Hepatocyte (in vitro differentiated cells): ENCODE measurements around the gene COL5A2. TPM values are rescaled to one million over a fixed set of nuclear protein-coding genes. Genes with fewer than 3 reads are reported as not detected.

Source experiments
- DNase-seq: peaks from one replicate; pipeline ENCODE4 v3.0.0-alpha.2; 2016; ENCODE audit warnings: low spot score
- H2AFZ ChIP-seq: fragments of 200-600 bp; sonication (generic); 2 replicates; pipeline ENCODE4 v1.6.0; 2016; ENCODE audit warnings: antibody characterized with exemption, mild to moderate bottlenecking
- H3K27ac ChIP-seq: fragments of 200-600 bp; sonication (generic); 2 replicates; pipeline ENCODE4 v1.5.1; 2016; ENCODE audit warnings: mild to moderate bottlenecking
- H3K27me3 ChIP-seq: fragments of 200-600 bp; sonication (generic); 2 replicates; pipeline ENCODE4 v1.6.1; 2016
- H3K36me3 ChIP-seq: fragments of 200-600 bp; sonication (generic); replicated peaks from 2 replicates; pipeline ENCODE4 v1.5.1; 2016; ENCODE audit warnings: low read depth; ENCODE audit not compliant: insufficient read depth
- H3K4me1 ChIP-seq: fragments of 200-600 bp; sonication (generic); 2 replicates; pipeline ENCODE4 v1.5.1; 2016; ENCODE audit warnings: mild to moderate bottlenecking, moderate library complexity; ENCODE audit not compliant: insufficient read depth
- H3K4me2 ChIP-seq: fragments of 200-600 bp; sonication (generic); 2 replicates; pipeline ENCODE4 v1.6.0; 2016
- H3K4me3 ChIP-seq: fragments of 200-600 bp; sonication (generic); 2 replicates; pipeline ENCODE4 v1.5.1; 2016; ENCODE audit warnings: mild to moderate bottlenecking
- H3K79me2 ChIP-seq: fragments of 200-600 bp; sonication (generic); 2 replicates; pipeline ENCODE4 v1.6.0; 2017; ENCODE audit warnings: mild to moderate bottlenecking
- H3K9me2 ChIP-seq: fragments of 200-600 bp; sonication (generic); replicated peaks from 2 replicates; pipeline ENCODE4 v1.6.0; 2017; ENCODE audit warnings: mild to moderate bottlenecking; ENCODE audit not compliant: insufficient read depth
- H3K9me3 ChIP-seq: fragments of 200-600 bp; sonication (generic); 2 replicates; pipeline ENCODE4 v1.5.1; 2016; ENCODE audit warnings: low read depth, mild to moderate bottlenecking
- H4K20me1 ChIP-seq: fragments of 200-600 bp; sonication (generic); 2 replicates; pipeline ENCODE4 v1.6.0; 2016; ENCODE audit warnings: mild to moderate bottlenecking; ENCODE audit not compliant: insufficient read depth, poor library complexity, severe bottlenecking
- EZH2 ChIP-seq: fragments of 200-600 bp; sonication (generic); IDR thresholded peaks from 2 replicates; pipeline ENCODE4 v1.6.1; 2016; ENCODE audit warnings: antibody characterized with exemption, mild to moderate bottlenecking, borderline replicate concordance
- EZH2phosphoT487 ChIP-seq: fragments of 200-600 bp; sonication (generic); IDR thresholded peaks from one replicate; pipeline ENCODE4 v1.6.1; 2018; ENCODE audit warnings: antibody characterized with exemption, mild to moderate bottlenecking, low read depth, moderate library complexity; ENCODE audit not compliant: unreplicated experiment, severe bottlenecking
- WGBS: methylation state at CpG from one replicate; pipeline ENCODE4 v1.1.6; 2016; ENCODE audit warnings: low lambda C conversion rate; ENCODE audit errors: missing lambda C conversion rate; 5-methylcytosine and 5-hydroxymethylcytosine counted together
- polyA plus RNA-seq: library from polyadenylated mRNA; unstranded; fragments of >200 nt; fragmentation: Nextera tagmentation; extraction: Ambion mirVana; gene quantifications from 2 replicates; pipeline ENCODE4 v1.2.1, GENCODE V29; 2016
- total RNA-seq: library from RNA; depleted of rRNA; stranded (reverse); fragments of >200 nt; gene quantifications from 2 replicates; pipeline ENCODE4 v1.2.3, GENCODE V29; 2014
- TF ChIP-seq, protein P1 (sequence below): fragments of 200-600 bp; sonication (generic); IDR thresholded peaks from 2 replicates; pipeline ENCODE4 v1.5.1; 2016; ENCODE audit warnings: antibody characterized with exemption, mild to moderate bottlenecking; ENCODE audit not compliant: poor library complexity

The COL5A2 gene
- total and polyA plus RNA-seq, 2 experiments from 2014 or later: 137 to 406 TPM

DNA sequence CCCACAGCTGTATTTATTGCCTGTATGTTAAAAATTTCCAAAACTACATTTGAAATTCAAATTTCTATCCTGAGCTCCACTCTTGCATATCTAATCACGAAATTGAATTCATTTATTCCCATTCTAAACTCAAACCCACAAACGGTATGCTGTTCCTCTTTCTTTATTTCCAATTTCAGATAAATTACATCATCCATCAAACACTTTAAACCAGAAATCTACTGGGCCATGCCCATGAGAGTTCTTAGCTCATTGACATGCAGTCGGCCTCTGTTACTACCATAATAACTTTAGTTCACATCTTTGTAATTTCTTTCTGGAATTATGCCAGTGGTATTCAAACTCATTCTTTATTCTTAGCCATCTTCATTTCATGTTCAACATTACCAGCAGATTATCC is 105.1 kb downstream of the COL5A2 start:
- Histone ChIP-seq H3K36me3 (no peaks in the 10 kb centered on the region), H3K4me3 (no peak overlapping the region), H3K4me1 (no peaks in the 10 kb centered on the region), H3K4me2 (no peak overlapping the region), H4K20me1 (no peaks in the 10 kb centered on the region), H3K27me3 (no peaks in the 10 kb centered on the region), H3K79me2 (no peaks in the 10 kb centered on the region), H3K9me2 (no peaks in the 10 kb centered on the region), H3K9me3 (no peaks in the 10 kb centered on the region), H3K27ac (no peak overlapping the region), H2AFZ (no peak overlapping the region)
- WGBS: 96% methylated on average over 3 of the region's 3 CpGs
- TF ChIP-seq EZH2phosphoT487: no peak
- TF ChIP-seq, protein P1, sequence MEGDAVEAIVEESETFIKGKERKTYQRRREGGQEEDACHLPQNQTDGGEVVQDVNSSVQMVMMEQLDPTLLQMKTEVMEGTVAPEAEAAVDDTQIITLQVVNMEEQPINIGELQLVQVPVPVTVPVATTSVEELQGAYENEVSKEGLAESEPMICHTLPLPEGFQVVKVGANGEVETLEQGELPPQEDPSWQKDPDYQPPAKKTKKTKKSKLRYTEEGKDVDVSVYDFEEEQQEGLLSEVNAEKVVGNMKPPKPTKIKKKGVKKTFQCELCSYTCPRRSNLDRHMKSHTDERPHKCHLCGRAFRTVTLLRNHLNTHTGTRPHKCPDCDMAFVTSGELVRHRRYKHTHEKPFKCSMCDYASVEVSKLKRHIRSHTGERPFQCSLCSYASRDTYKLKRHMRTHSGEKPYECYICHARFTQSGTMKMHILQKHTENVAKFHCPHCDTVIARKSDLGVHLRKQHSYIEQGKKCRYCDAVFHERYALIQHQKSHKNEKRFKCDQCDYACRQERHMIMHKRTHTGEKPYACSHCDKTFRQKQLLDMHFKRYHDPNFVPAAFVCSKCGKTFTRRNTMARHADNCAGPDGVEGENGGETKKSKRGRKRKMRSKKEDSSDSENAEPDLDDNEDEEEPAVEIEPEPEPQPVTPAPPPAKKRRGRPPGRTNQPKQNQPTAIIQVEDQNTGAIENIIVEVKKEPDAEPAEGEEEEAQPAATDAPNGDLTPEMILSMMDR: no peak
- no peak for TF ChIP-seq EZH2
- no peak for DNase-seq

DNA sequence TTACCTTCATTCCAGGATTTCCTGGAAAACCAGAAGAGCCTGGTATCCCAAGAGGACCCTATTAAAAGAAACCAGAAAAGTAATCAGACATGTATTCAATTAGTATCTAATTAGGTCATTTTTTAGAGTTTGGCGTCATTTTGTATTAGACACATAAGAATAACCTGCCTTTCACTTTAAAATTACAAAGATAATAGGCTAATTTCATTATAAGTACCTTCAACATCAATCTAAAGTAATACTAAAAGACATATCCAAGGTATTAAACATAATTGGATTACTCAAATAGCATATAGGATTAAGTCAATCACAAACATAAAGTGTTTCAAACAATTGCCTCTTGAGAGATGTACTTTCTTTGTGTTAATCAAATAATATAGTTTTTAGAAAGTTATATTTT is 107.5 kb downstream of the COL5A2 start:
- H3K79me2 ChIP-seq: no peaks in the 10 kb centered on the region
- WGBS: 97% methylated on average over 1 of the region's 1 CpG
- H3K4me1 ChIP-seq: no peaks in the 10 kb centered on the region
- H3K27me3 ChIP-seq: no peaks in the 10 kb centered on the region
- no peak overlapping the region for H2AFZ ChIP-seq
- no peak overlapping the region for H3K4me3 ChIP-seq
- TF ChIP-seq, protein P1: no peak
- no peak for TF ChIP-seq EZH2phosphoT487
- no peak for TF ChIP-seq EZH2
- no peak overlapping the region for H3K27ac ChIP-seq
- H3K9me3 ChIP-seq: no peaks in the 10 kb centered on the region
- no peaks in the 10 kb centered on the region for H4K20me1 ChIP-seq
- DNase-seq: no peak
- no peaks in the 10 kb centered on the region for H3K36me3 ChIP-seq
- no peaks in the 10 kb centered on the region for H3K9me2 ChIP-seq
- H3K4me2 ChIP-seq: no peak overlapping the region

DNA sequence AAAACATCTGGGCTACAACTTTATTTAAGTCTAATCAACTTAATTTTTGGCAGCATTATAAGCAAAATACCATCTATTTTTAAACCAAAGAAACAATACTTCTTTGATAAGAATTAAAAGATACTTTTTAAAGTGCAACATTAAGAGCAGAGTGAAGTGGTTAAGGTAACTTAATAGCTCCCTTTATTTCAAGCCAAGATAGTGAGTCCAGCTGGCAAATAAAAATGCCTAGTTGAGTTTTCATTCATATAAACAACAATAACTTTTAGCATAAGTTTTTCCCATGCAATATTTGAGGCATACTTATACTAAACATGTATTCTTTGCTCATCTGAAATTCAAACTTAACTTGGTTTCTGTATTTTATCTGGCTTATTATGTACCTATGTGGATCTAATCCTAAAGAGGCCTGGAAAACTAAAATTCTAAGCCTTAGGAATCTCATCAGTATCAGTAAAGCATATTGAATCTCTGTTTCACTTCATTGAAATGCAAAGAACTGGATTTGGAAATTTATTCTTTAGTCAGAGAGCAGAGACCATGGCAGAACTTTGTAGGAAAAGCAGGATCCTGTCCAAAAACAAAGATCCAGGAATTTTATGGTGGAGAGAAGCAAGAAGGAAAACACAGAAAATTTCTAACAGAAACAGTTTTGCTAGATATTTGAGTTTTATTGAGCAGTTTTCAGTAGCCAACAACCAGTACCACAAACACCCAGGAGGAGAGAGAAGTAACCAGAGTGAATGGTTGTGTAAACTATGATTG is 109.5 kb downstream of the COL5A2 start:
- no peak overlapping the region for H3K4me3 ChIP-seq
- no peaks in the 10 kb centered on the region for H3K9me2 ChIP-seq
- DNase-seq: no peak
- H3K36me3 ChIP-seq: no peaks in the 10 kb centered on the region
- H3K79me2 ChIP-seq: no peaks in the 10 kb centered on the region
- TF ChIP-seq EZH2phosphoT487 (no peak), EZH2 (no peak)
- TF ChIP-seq, protein P1: no peak
- no peak overlapping the region for H3K4me2 ChIP-seq
- H3K4me1 ChIP-seq: no peaks in the 10 kb centered on the region
- no peak overlapping the region for H2AFZ ChIP-seq
- no peaks in the 10 kb centered on the region for H4K20me1 ChIP-seq
- no peaks in the 10 kb centered on the region for H3K9me3 ChIP-seq
- no peaks in the 10 kb centered on the region for H3K27me3 ChIP-seq
- peak overlapping the region; percentile 1 for H3K27ac ChIP-seq

DNA sequence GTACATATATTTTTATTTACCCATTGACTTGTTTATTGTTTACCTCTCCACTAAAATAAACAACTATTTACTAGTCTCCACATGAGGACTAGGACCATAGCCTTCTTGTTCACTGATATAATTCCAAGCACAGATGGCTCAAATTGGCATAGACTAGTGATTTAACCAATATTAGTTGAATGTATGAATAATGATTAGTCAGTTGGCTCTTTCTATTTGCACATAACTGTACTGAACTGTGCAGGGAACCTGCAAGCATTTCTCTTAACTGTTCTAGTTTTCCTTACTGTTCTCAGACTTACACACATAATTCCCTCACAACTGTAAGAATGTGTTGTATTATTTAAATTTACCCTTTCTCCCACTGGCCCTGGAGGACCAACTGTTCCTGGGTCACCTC is 113.5 kb downstream of the COL5A2 start:
- Histone ChIP-seq H3K4me3 (no peak overlapping the region), H3K27me3 (no peaks in the 10 kb centered on the region), H3K9me2 (no peaks in the 10 kb centered on the region), H3K4me2 (no peak overlapping the region), H3K27ac (no peak overlapping the region), H2AFZ (no peak overlapping the region), H3K9me3 (no peaks in the 10 kb centered on the region), H3K36me3 (no peaks in the 10 kb centered on the region), H4K20me1 (no peaks in the 10 kb centered on the region), H3K4me1 (no peaks in the 10 kb centered on the region), H3K79me2 (no peaks in the 10 kb centered on the region)
- no peak for TF ChIP-seq EZH2phosphoT487
- no peak for TF ChIP-seq EZH2
- TF ChIP-seq, protein P1: no peak
- DNase-seq: no peak
